ENCODE results near the gene SPZ1. TPM values are rescaled to one million over a fixed set of nuclear protein-coding genes. Genes with fewer than 3 reads are reported as not detected.

SPZ1 gene
- total RNA-seq, 1 donor from 2014 or later, result not detected

GRCh38 chr5:80282054-80282453 lies 37.7 kb upstream of the SPZ1 start:
- intact Hi-C loops (cut with DNase I), result no loop called here
- no peaks in the 10 kb centered on the region for H3K4me1 ChIP-seq
- no peak for DNase-seq (ENCODE audit: extremely low spot score in 2 of 2)
- no peak overlapping the region for H3K27ac ChIP-seq
- no peak overlapping the region for H3K4me3 ChIP-seq
- H3K36me3 ChIP-seq, result no peaks in the 10 kb centered on the region
- H3K9me3 ChIP-seq, result no peaks in the 10 kb centered on the region
- no peaks in the 10 kb centered on the region for H3K27me3 ChIP-seq
- TF ChIP-seq POLR2AphosphoS5 (IDR thresholded peaks at IDR 0.05; ENCODE audit: insufficient read depth in 1 of 2, low read depth in 1 of 2) (no peak), POLR2A (IDR thresholded peaks at IDR 0.05) (no peak)
- TF ChIP-seq, protein P1, sequence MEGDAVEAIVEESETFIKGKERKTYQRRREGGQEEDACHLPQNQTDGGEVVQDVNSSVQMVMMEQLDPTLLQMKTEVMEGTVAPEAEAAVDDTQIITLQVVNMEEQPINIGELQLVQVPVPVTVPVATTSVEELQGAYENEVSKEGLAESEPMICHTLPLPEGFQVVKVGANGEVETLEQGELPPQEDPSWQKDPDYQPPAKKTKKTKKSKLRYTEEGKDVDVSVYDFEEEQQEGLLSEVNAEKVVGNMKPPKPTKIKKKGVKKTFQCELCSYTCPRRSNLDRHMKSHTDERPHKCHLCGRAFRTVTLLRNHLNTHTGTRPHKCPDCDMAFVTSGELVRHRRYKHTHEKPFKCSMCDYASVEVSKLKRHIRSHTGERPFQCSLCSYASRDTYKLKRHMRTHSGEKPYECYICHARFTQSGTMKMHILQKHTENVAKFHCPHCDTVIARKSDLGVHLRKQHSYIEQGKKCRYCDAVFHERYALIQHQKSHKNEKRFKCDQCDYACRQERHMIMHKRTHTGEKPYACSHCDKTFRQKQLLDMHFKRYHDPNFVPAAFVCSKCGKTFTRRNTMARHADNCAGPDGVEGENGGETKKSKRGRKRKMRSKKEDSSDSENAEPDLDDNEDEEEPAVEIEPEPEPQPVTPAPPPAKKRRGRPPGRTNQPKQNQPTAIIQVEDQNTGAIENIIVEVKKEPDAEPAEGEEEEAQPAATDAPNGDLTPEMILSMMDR (IDR thresholded peaks at IDR 0.05), result no peak

GRCh38 chr5:80283360-80283759 lies 36.4 kb upstream of the SPZ1 start:
- no peaks in the 10 kb centered on the region for H3K4me1 ChIP-seq
- no peak overlapping the region for H3K4me3 ChIP-seq
- no peaks in the 10 kb centered on the region for H3K36me3 ChIP-seq
- TF ChIP-seq, protein P1 (IDR thresholded peaks at IDR 0.05), result no peak
- TF ChIP-seq POLR2A (IDR thresholded peaks at IDR 0.05), result no peak
- TF ChIP-seq POLR2AphosphoS5 (IDR thresholded peaks at IDR 0.05; ENCODE audit: insufficient read depth in 1 of 2, low read depth in 1 of 2), result no peak
- no peaks in the 10 kb centered on the region for H3K27me3 ChIP-seq
- intact Hi-C loops (cut with DNase I), result no loop called here
- DNase-seq (ENCODE audit: extremely low spot score in 2 of 2), result no peak
- no peak overlapping the region for H3K27ac ChIP-seq
- no peaks in the 10 kb centered on the region for H3K9me3 ChIP-seq

- Histone ChIP-seq H3K27me3 (no peaks in the 10 kb centered on the region), H3K9me3 (no peaks in the 10 kb centered on the region), H3K27ac (no peak overlapping the region), H3K4me1 (no peaks in the 10 kb centered on the region), H3K36me3 (no peaks in the 10 kb centered on the region), H3K4me3 (no peak overlapping the region)
- intact Hi-C loops (cut with DNase I), result no loop called here
- DNase-seq (ENCODE audit: extremely low spot score in 2 of 2), result no peak
- TF ChIP-seq POLR2AphosphoS5 (IDR thresholded peaks at IDR 0.05; ENCODE audit: insufficient read depth in 1 of 2, low read depth in 1 of 2) (no peak), POLR2A (IDR thresholded peaks at IDR 0.05) (no peak)
- TF ChIP-seq, protein P1 (IDR thresholded peaks at IDR 0.05), result no peak
Measured at GRCh38 chr5:80284720-80285119, 35.1 kb upstream of the SPZ1 start.

DNA sequence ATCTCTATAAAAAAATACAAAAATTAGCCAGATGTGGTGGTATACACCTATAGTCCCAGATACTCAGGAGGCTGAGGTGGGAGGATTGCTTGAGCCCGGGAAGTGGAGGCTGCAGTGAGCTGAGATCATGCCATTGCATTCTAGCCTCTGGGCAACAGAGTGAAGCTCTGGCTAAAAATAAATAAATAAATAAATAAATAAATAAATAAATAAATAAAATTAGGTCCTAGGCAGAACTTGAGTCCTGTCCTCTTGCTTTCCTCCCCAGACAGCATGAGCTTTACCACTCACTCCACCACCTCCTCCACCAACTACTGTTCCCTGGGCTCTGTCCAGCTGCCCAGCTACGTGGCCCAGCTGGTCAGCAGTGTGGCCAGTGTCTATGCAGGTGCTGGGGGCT lies 31.6 kb upstream of the SPZ1 start:
- intact Hi-C loops (cut with DNase I), result no loop called here
- Histone ChIP-seq H3K36me3 (no peaks in the 10 kb centered on the region), H3K27ac (no peak overlapping the region), H3K27me3 (no peaks in the 10 kb centered on the region), H3K4me1 (no peaks in the 10 kb centered on the region), H3K9me3 (no peaks in the 10 kb centered on the region), H3K4me3 (no peak overlapping the region)
- TF ChIP-seq, protein P1 (IDR thresholded peaks at IDR 0.05), result no peak
- TF ChIP-seq POLR2AphosphoS5 (IDR thresholded peaks at IDR 0.05; ENCODE audit: insufficient read depth in 1 of 2, low read depth in 1 of 2) (no peak), POLR2A (IDR thresholded peaks at IDR 0.05) (no peak)
- DNase-seq (ENCODE audit: extremely low spot score in 2 of 2), result no peak

- Histone ChIP-seq H3K27me3 (no peaks in the 10 kb centered on the region), H3K4me1 (no peaks in the 10 kb centered on the region), H3K36me3 (no peaks in the 10 kb centered on the region), H3K27ac (no peak overlapping the region), H3K4me3 (no peak overlapping the region), H3K9me3 (no peaks in the 10 kb centered on the region)
- no peak for DNase-seq (ENCODE audit: extremely low spot score in 2 of 2)
- intact Hi-C loops (cut with DNase I), result no loop called here
- TF ChIP-seq POLR2AphosphoS5 (IDR thresholded peaks at IDR 0.05; ENCODE audit: insufficient read depth in 1 of 2, low read depth in 1 of 2), result no peak
- TF ChIP-seq, protein P1 (IDR thresholded peaks at IDR 0.05), result no peak
- TF ChIP-seq POLR2A (IDR thresholded peaks at IDR 0.05), result no peak
Measured at GRCh38 chr5:80289320-80289719, 30.5 kb upstream of the SPZ1 start.

All from vagina (tissue), 2 donors.